Heart left ventricle (tissue), 16 donors: ENCODE measurements around the gene PCSK6. TPM values are rescaled to one million over a fixed set of nuclear protein-coding genes. Genes with fewer than 3 reads are reported as not detected.
A peak's percentile ranks its signal among the peaks of the same experiment; 100 is the strongest.

Source experiments
- ATAC-seq, 4 donors: fragments of 200-7000 bp; cut with Tn5 transposase; one replicate each; pipeline ENCODE4 v1.9.1; 2020 to 2022; ENCODE audit warnings: moderate library complexity in 4 of 4, mild to moderate bottlenecking in 3 of 4, moderate number of reproducible peaks in 1 of 4
- DNase-seq, 5 donors: peaks; one replicate each; pipeline ENCODE4 v3.0.0-alpha.2; 2020
- H3K27ac ChIP-seq, 12 donors: fragments of 200-600 bp; sonication (generic) in 4 of 12; one replicate each; pipeline versions ENCODE4 v1.5.0 to v1.8.0; 2016 to 2022; ENCODE audit warnings: mild to moderate bottlenecking in 2 of 12
- H3K27me3 ChIP-seq, 9 donors: fragments of 200-600 bp; sonication (generic) in 2 of 9; one replicate each; pipeline versions ENCODE4 v1.5.1 to v1.8.0; 2016 to 2022; ENCODE audit warnings: mild to moderate bottlenecking in 3 of 9
- H3K36me3 ChIP-seq, 9 donors: fragments of 200-600 bp; sonication (generic) in 2 of 9; one replicate each; pipeline versions ENCODE4 v1.5.0 to v1.8.0; 2018 to 2022; ENCODE audit warnings: mild to moderate bottlenecking in 2 of 9
- H3K4me1 ChIP-seq, 12 donors: fragments of 200-600 bp; sonication (generic) in 4 of 12; one replicate each; pipeline versions ENCODE4 v1.5.0 to v1.8.0; 2016 to 2022; ENCODE audit warnings: mild to moderate bottlenecking in 3 of 12
- H3K4me3 ChIP-seq, 12 donors: fragments of 200-600 bp; sonication (generic) in 4 of 12; one replicate each; pipeline versions ENCODE4 v1.5.0 to v1.8.0; 2017 to 2022; ENCODE audit warnings: mild to moderate bottlenecking in 9 of 12, moderate library complexity in 4 of 12
- H3K9me3 ChIP-seq, 12 donors: fragments of 200-600 bp; sonication (generic) in 4 of 12; one replicate each; pipeline versions ENCODE4 v1.5.0 to v1.8.0; 2016 to 2022; ENCODE audit warnings: mild to moderate bottlenecking in 1 of 12
- CTCF ChIP-seq, 12 donors: fragments of 200-600 bp; sonication (generic) in 4 of 12; IDR thresholded peaks; one replicate each; pipeline versions ENCODE4 v1.5.0 to v1.8.0; 2018 to 2022; ENCODE audit warnings: antibody characterized with exemption in 12 of 12, mild to moderate bottlenecking in 5 of 12
- POLR2A ChIP-seq, 2 donors: fragments of 450-650 bp; IDR thresholded peaks; one replicate each; pipeline ENCODE4 v1.6.1; 2017; ENCODE audit warnings: antibody characterized with exemption in 2 of 2, mild to moderate bottlenecking in 2 of 2, moderate library complexity in 2 of 2
- WGBS, 4 donors: extraction: QIAGEN DNeasy Blood & Tissue Kit in 2 of 4; methylation state at CpG; one replicate each; pipeline versions ENCODE4 v1.1.5 to v1.1.7; 2013 to 2018; 5-methylcytosine and 5-hydroxymethylcytosine counted together
- intact Hi-C, 10 donors: fragments of 100-400 bp; cut with DNase I; formaldehyde crosslinking; loops; one replicate each; pipeline versions ENCODE4 v1.11.1 to v1.14.2; 2022
- long read RNA-seq, 3 donors: library from polyadenylated mRNA; unstranded; transcript quantifications; one replicate each; pipeline ENCODE4 v2.0.0, GENCODE V29; 2020 to 2021
- polyA plus RNA-seq, 2 donors: library from polyadenylated mRNA; stranded (reverse); fragments of 200-250 nt; gene quantifications; one replicate each; pipeline ENCODE4 v1.2.3, GENCODE V29; 2013
- total RNA-seq, 9 donors: library from RNA; depleted of rRNA in 2 of 9; stranded (reverse); fragments of >200 nt in 2 of 9; fragmentation: NEBNext Ultra II Directional in 3 of 9; extraction: Animal tissue kit (Norgen Biotek cat#: 25700) in 3 of 9; gene quantifications; one replicate each; pipeline versions ENCODE4 v1.1.0 to v1.2.4, GENCODE V29; 2016 to 2023
- donor health status: ischemic (EF 13 %, LVEDD 7.1; RV severe dilation, severe dysfunction).
- donor health status: healthy with polysubstance abuse.
- donor health status: DM: no; HTN: yes; CAD: no.
- donor health status: DM: no; HTN: no; CAD: no.
- donor health status: ischemic (EF 25% LVEDD 6.9; RV normal size, moderate dysfunction).
- donor health status: ischemic (EF 25% LVEDD 5.7; RV mildly dilated, moderate dysfunction).
- donor health status: healthy.
- donor health status: DM: yes; HTN: yes; CAD: no.
- donor health status: ischemic (EF 35%, LVEDD 5.7; RV mildly dilated, moderate dysfunction).
- donor health status: nonischemic (EF 11% LVEDD 7.7; RV severe dilation, severe dysfunction).
- donor health status: DM: yes; HTN: yes; CAD: no.
- donor health status: PGD.
- donor health status: ischemic (EF 29% LVEDD 5.4; RV normal size, mild dysfunction).
- donor health status: nonischemic (EF 23%, LVEDD 6.1; RV moderate dilation, normal function).

Gene PCSK6
- total RNA-seq = 10 to 100 TPM in 8 of 9 donors, 1 to 10 TPM in 1; 7.3 to 41.7 (median 23.5) TPM
- polyA plus RNA-seq = 1 to 10 TPM; 7.4 TPM
- long read RNA-seq, donor 1, full-length matches to known transcripts = 11 of 22 reads
- long read RNA-seq, donor 1, partial matches to known transcripts = 1 of 22 reads
- long read RNA-seq, donor 1, other reads (novel, unspliced or antisense) = 10 of 22 reads
- long read RNA-seq, donor 2, partial matches to known transcripts = 6 of 18 reads
- long read RNA-seq, donor 2, other reads (novel, unspliced or antisense) = 12 of 18 reads
- long read RNA-seq, donor 3, full-length matches to known transcripts = 3 of 13 reads
- long read RNA-seq, donor 3, partial matches to known transcripts = 6 of 13 reads
- long read RNA-seq, donor 3, other reads (novel, unspliced or antisense) = 4 of 13 reads

GRCh38 chr15:101489599-101490407 lies at the start of gene PCSK6:
Gene PCSK6, minus strand, starts transcription at chr15:101489707. Its CDS starts 37 bp downstream, at chr15:101489670.
- Histone ChIP-seq H3K9me3 (no peaks in the 10 kb centered on the region), H3K36me3 (no peaks in the 10 kb centered on the region), H3K27me3 (peaks cover 0 to 42% (median 0%) of the 10 kb centered on the region in 9 donors), H3K4me3 (peak within 1 kb of the TSS; percentile 10 to 67 (median 50)), H3K27ac (peak within 1 kb of the TSS in 10 of 12 donors; percentile 18 to 76 (median 48)), H3K4me1 (peaks cover 0 to 20% (median 3%) of the 10 kb centered on the region in 12 donors)
- intact Hi-C loops = loop anchor here in 6 of 10 donors (5.0 to 10.0 kb wide), 7 partner anchors 43 to 185 kb away; no protein-coding TSS in a partner anchor
- DNase-seq = peak in 1 of 5 donors; percentile 47
- TF ChIP-seq POLR2A (IDR thresholded peaks at IDR 0.05) (no peak), CTCF (IDR thresholded peaks at IDR 0.05) (peak in 1 of 12 donors; percentile 4)
- 20 to 48% (median 26%) methylated on average over 31 to 111 of the region's 111 CpGs for whole genome bisulfite sequencing, 4 donors
- peak in 3 of 4 donors; percentile 7 to 55 (median 46) for ATAC-seq

DNA sequence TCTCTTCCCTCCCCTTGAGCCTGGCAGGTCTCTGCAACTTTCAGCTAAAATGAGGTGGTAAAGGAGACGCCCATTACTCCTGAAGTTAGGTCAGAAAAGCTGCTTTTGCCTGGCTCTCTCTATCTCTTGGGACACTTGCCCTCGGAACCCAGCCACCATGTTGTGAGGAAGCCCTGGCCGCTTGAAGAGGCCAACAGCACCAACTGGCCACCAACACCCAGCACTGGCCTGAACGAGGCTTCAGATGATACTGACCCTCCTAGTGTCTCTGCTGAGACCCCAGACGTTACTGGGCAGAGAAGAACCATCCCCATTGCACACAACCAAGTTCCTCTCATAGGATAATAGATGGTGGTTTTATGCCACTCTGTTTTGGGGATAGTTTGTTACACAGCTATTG lies 49.5 kb upstream of the PCSK6 start:
- H3K27ac ChIP-seq = no peak overlapping the region
- TF ChIP-seq POLR2A (IDR thresholded peaks at IDR 0.05) (no peak), CTCF (IDR thresholded peaks at IDR 0.05) (no peak)
- peaks cover 0 to 9% (median 0%) of the 10 kb centered on the region in 12 donors for H3K4me1 ChIP-seq
- no peak for ATAC-seq
- peaks cover 0 to 11% (median 0%) of the 10 kb centered on the region in 12 donors for H3K9me3 ChIP-seq
- 87 to 95% (median 93%) methylated on average over 5 of the region's 5 CpGs for WGBS, 4 donors
- no peak for DNase-seq
- intact Hi-C loops = no loop called here
- peaks cover 0 to 4% (median 0%) of the 10 kb centered on the region in 9 donors for H3K27me3 ChIP-seq
- no peaks in the 10 kb centered on the region for H3K36me3 ChIP-seq
- no peak overlapping the region for H3K4me3 ChIP-seq

GRCh38 chr15:101538177-101538576 lies 48.7 kb upstream of the PCSK6 start:
- no peak overlapping the region for H3K27ac ChIP-seq
- H3K4me1 ChIP-seq = peaks cover 0 to 9% (median 0%) of the 10 kb centered on the region in 12 donors
- no peaks in the 10 kb centered on the region for H3K36me3 ChIP-seq
- H3K27me3 ChIP-seq = peaks cover 0 to 3% (median 0%) of the 10 kb centered on the region in 9 donors
- ATAC-seq = no peak
- H3K4me3 ChIP-seq = no peak overlapping the region
- no peak for DNase-seq
- intact Hi-C loops = no loop called here
- 81 to 91% (median 89%) methylated on average over 3 of the region's 3 CpGs for WGBS, 4 donors
- TF ChIP-seq POLR2A (IDR thresholded peaks at IDR 0.05) (no peak), CTCF (IDR thresholded peaks at IDR 0.05) (no peak)
- H3K9me3 ChIP-seq = peaks cover 0 to 11% (median 0%) of the 10 kb centered on the region in 12 donors
